Heart left ventricle (tissue), 16 donors: ENCODE results near the gene ID1. TPM values are rescaled to one million over a fixed set of nuclear protein-coding genes. Genes with fewer than 3 reads are reported as not detected.

Experiments used
- ATAC-seq, 4 donors: fragments of 200-7000 bp; cut with Tn5 transposase; one replicate each; pipeline ENCODE4 v1.9.1; 2020 to 2022; ENCODE audit warnings: moderate library complexity in 4 of 4, mild to moderate bottlenecking in 3 of 4, moderate number of reproducible peaks in 1 of 4
- DNase-seq, 5 donors: peaks; one replicate each; pipeline ENCODE4 v3.0.0-alpha.2; 2020
- H3K27ac ChIP-seq, 12 donors: fragments of 200-600 bp; sonication (generic) in 4 of 12; one replicate each; pipeline versions ENCODE4 v1.5.0 to v1.8.0; 2016 to 2022; ENCODE audit warnings: mild to moderate bottlenecking in 2 of 12
- H3K27me3 ChIP-seq, 9 donors: fragments of 200-600 bp; sonication (generic) in 2 of 9; one replicate each; pipeline versions ENCODE4 v1.5.1 to v1.8.0; 2016 to 2022; ENCODE audit warnings: mild to moderate bottlenecking in 3 of 9
- H3K36me3 ChIP-seq, 9 donors: fragments of 200-600 bp; sonication (generic) in 2 of 9; one replicate each; pipeline versions ENCODE4 v1.5.0 to v1.8.0; 2018 to 2022; ENCODE audit warnings: mild to moderate bottlenecking in 2 of 9
- H3K4me1 ChIP-seq, 12 donors: fragments of 200-600 bp; sonication (generic) in 4 of 12; one replicate each; pipeline versions ENCODE4 v1.5.0 to v1.8.0; 2016 to 2022; ENCODE audit warnings: mild to moderate bottlenecking in 3 of 12
- H3K4me3 ChIP-seq, 12 donors: fragments of 200-600 bp; sonication (generic) in 4 of 12; one replicate each; pipeline versions ENCODE4 v1.5.0 to v1.8.0; 2017 to 2022; ENCODE audit warnings: mild to moderate bottlenecking in 9 of 12, moderate library complexity in 4 of 12
- H3K9me3 ChIP-seq, 12 donors: fragments of 200-600 bp; sonication (generic) in 4 of 12; one replicate each; pipeline versions ENCODE4 v1.5.0 to v1.8.0; 2016 to 2022; ENCODE audit warnings: mild to moderate bottlenecking in 1 of 12
- CTCF ChIP-seq, 12 donors: fragments of 200-600 bp; sonication (generic) in 4 of 12; IDR thresholded peaks; one replicate each; pipeline versions ENCODE4 v1.5.0 to v1.8.0; 2018 to 2022; ENCODE audit warnings: antibody characterized with exemption in 12 of 12, mild to moderate bottlenecking in 5 of 12
- POLR2A ChIP-seq, 2 donors: fragments of 450-650 bp; IDR thresholded peaks; one replicate each; pipeline ENCODE4 v1.6.1; 2017; ENCODE audit warnings: antibody characterized with exemption in 2 of 2, mild to moderate bottlenecking in 2 of 2, moderate library complexity in 2 of 2
- WGBS, 4 donors: extraction: QIAGEN DNeasy Blood & Tissue Kit in 2 of 4; methylation state at CpG; one replicate each; pipeline versions ENCODE4 v1.1.5 to v1.1.7; 2013 to 2018; 5-methylcytosine and 5-hydroxymethylcytosine counted together
- intact Hi-C, 10 donors: fragments of 100-400 bp; cut with DNase I; formaldehyde crosslinking; loops; one replicate each; pipeline versions ENCODE4 v1.11.1 to v1.14.2; 2022
- polyA plus RNA-seq, 2 donors: library from polyadenylated mRNA; stranded (reverse); fragments of 200-250 nt; gene quantifications; one replicate each; pipeline ENCODE4 v1.2.3, GENCODE V29; 2013
- total RNA-seq, 9 donors: library from RNA; depleted of rRNA in 2 of 9; stranded (reverse); fragments of >200 nt in 2 of 9; fragmentation: NEBNext Ultra II Directional in 3 of 9; extraction: Animal tissue kit (Norgen Biotek cat#: 25700) in 3 of 9; gene quantifications; one replicate each; pipeline versions ENCODE4 v1.1.0 to v1.2.4, GENCODE V29; 2016 to 2023
- donor health status: ischemic (EF 13 %, LVEDD 7.1; RV severe dilation, severe dysfunction).
- donor health status: healthy with polysubstance abuse.
- donor health status: DM: no; HTN: yes; CAD: no.
- donor health status: DM: no; HTN: no; CAD: no.
- donor health status: ischemic (EF 25% LVEDD 6.9; RV normal size, moderate dysfunction).
- donor health status: ischemic (EF 25% LVEDD 5.7; RV mildly dilated, moderate dysfunction).
- donor health status: healthy.
- donor health status: DM: yes; HTN: yes; CAD: no.
- donor health status: ischemic (EF 35%, LVEDD 5.7; RV mildly dilated, moderate dysfunction).
- donor health status: nonischemic (EF 11% LVEDD 7.7; RV severe dilation, severe dysfunction).
- donor health status: DM: yes; HTN: yes; CAD: no.
- donor health status: PGD.
- donor health status: ischemic (EF 29% LVEDD 5.4; RV normal size, mild dysfunction).
- donor health status: nonischemic (EF 23%, LVEDD 6.1; RV moderate dilation, normal function).

Gene ID1
- total and polyA plus RNA-seq, 11 donors, result 72.4 to 619 (median 140) TPM

- ATAC-seq, result no peak
- WGBS, 4 donors, result 93 to 96% (median 95%) methylated on average over 5 to 6 of the region's 6 CpGs
- Histone ChIP-seq H3K4me1 (peaks cover 0 to 34% (median 23%) of the 10 kb centered on the region in 12 donors), H3K4me3 (no peak overlapping the region), H3K36me3 (peaks cover 0 to 96% (median 47%) of the 10 kb centered on the region in 9 donors), H3K27me3 (no peaks in the 10 kb centered on the region), H3K9me3 (no peaks in the 10 kb centered on the region), H3K27ac (no peak overlapping the region)
- TF ChIP-seq POLR2A (IDR thresholded peaks at IDR 0.05) (no peak), CTCF (IDR thresholded peaks at IDR 0.05) (no peak)
- intact Hi-C loops, result loop anchor here in 2 of 10 donors (10.0 kb wide), 2 partner anchors 159 to 169 kb away; partner anchors contain the start of genes BCL2L1 (in 1 of the 2) and TPX2 (in 1 of the 2)
- DNase-seq, result no peak
Measured at GRCh38 chr20:31565699-31566318, 39.3 kb upstream of the ID1 start.

- H3K36me3 ChIP-seq, result peaks cover 0 to 91% (median 43%) of the 10 kb centered on the region in 9 donors
- ATAC-seq (no peak), DNase-seq (no peak)
- 95 to 100% (median 100%) methylated on average over 1 of the region's 1 CpG; no CpG with 5 or more reads in 1 of the 4 donors for WGBS, 4 donors
- no peak overlapping the region for H3K27ac ChIP-seq
- TF ChIP-seq CTCF (IDR thresholded peaks at IDR 0.05) (no peak), POLR2A (IDR thresholded peaks at IDR 0.05) (no peak)
- H3K9me3 ChIP-seq, result no peaks in the 10 kb centered on the region
- peaks cover 0 to 39% (median 22%) of the 10 kb centered on the region in 12 donors for H3K4me1 ChIP-seq
- H3K27me3 ChIP-seq, result no peaks in the 10 kb centered on the region
- intact Hi-C loops, result loop anchor here in 2 of 10 donors (10.0 kb wide), 2 partner anchors 159 to 169 kb away; partner anchors contain the start of genes BCL2L1 (in 1 of the 2) and TPX2 (in 1 of the 2)
- no peak overlapping the region for H3K4me3 ChIP-seq
Measured at GRCh38 chr20:31566319-31566657, 38.8 kb upstream of the ID1 start.

- no peak overlapping the region for H3K4me3 ChIP-seq
- ATAC-seq (no peak), DNase-seq (no peak)
- intact Hi-C loops, result loop anchor here in 2 of 10 donors (10.0 kb wide), 2 partner anchors 158 to 168 kb away; partner anchors contain the start of genes BCL2L1 (in 1 of the 2) and TPX2 (in 1 of the 2)
- no peaks in the 10 kb centered on the region for H3K27me3 ChIP-seq
- H3K4me1 ChIP-seq, result peaks cover 0 to 44% (median 23%) of the 10 kb centered on the region in 12 donors
- H3K27ac ChIP-seq, result no peak overlapping the region
- H3K9me3 ChIP-seq, result no peaks in the 10 kb centered on the region
- H3K36me3 ChIP-seq, result peaks cover 0 to 86% (median 38%) of the 10 kb centered on the region in 9 donors
- WGBS, 4 donors, result 80 to 86% (median 85%) methylated on average over 12 to 14 of the region's 14 CpGs
- TF ChIP-seq CTCF (IDR thresholded peaks at IDR 0.05), result no peak
- no peak for TF ChIP-seq POLR2A (IDR thresholded peaks at IDR 0.05)
Measured at GRCh38 chr20:31566658-31567379, 38.3 kb upstream of the ID1 start.

- no peak overlapping the region for H3K4me3 ChIP-seq
- no peaks in the 10 kb centered on the region for H3K9me3 ChIP-seq
- no peak for DNase-seq
- H3K27ac ChIP-seq, result peak overlapping the region in 2 of 12 donors; percentile 88 to 91
- peaks cover 0 to 81% (median 33%) of the 10 kb centered on the region in 9 donors for H3K36me3 ChIP-seq
- H3K27me3 ChIP-seq, result no peaks in the 10 kb centered on the region
- H3K4me1 ChIP-seq, result peaks cover 0 to 50% (median 29%) of the 10 kb centered on the region in 12 donors
- intact Hi-C loops, result loop anchor here in 2 of 10 donors (10.0 kb wide), 2 partner anchors 157 to 167 kb away; partner anchors contain the start of genes BCL2L1 (in 1 of the 2) and TPX2 (in 1 of the 2)
- no peak for TF ChIP-seq POLR2A (IDR thresholded peaks at IDR 0.05)
- no peak for TF ChIP-seq CTCF (IDR thresholded peaks at IDR 0.05)
- ATAC-seq, result no peak
Measured at GRCh38 chr20:31567380-31567720, 37.7 kb upstream of the ID1 start.
